Vagina (tissue), 2 donors: ENCODE results near the gene EYA4.

Experiments used
- POLR2A ChIP-seq, 2 donors: fragments of 450-650 bp; IDR thresholded peaks; one replicate each; pipeline ENCODE4 v1.6.1; 2017; ENCODE audit warnings: antibody characterized with exemption in 2 of 2, mild to moderate bottlenecking in 2 of 2, moderate library complexity in 2 of 2
- POLR2AphosphoS5 ChIP-seq, 2 donors: sonication (generic); formaldehyde crosslinking; IDR thresholded peaks; one replicate each; pipeline ENCODE4 v1.9.0; 2017; ENCODE audit warnings: antibody characterized with exemption in 2 of 2, mild to moderate bottlenecking in 2 of 2, low read depth in 1 of 2; ENCODE audit not compliant: insufficient read depth in 1 of 2
- TF ChIP-seq, protein P1 (sequence below), 3 experiments: fragments of 450-650 bp in 2 of 3; fragments of 200-600 bp in 1 of 3; sonication (generic) in 1 of 3; IDR thresholded peaks; one replicate each; pipeline ENCODE4 v1.5.1; 2017 to 2019; ENCODE audit warnings: antibody characterized with exemption in 3 of 3, mild to moderate bottlenecking in 2 of 3, moderate library complexity in 2 of 3

DNA sequence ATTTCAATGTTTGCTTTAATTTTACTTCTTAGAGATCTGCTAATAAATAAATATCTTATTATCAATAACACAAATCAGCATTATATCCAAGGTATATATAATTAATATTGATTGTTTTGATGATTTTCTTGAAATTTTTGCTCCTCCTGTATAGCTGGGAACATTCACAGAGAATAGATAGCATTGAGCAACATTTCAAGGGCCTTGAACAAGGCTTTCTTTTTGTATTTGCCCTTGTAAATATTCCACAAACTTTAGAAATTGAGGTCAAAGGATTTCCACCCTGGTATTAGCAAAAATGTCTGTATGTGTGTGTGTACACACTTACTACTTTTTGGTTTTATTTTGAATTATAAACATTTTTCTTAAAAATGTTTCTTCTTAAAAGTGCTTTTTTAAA lies 205.6 kb downstream of the EYA4 start:
- TF ChIP-seq, protein P1, sequence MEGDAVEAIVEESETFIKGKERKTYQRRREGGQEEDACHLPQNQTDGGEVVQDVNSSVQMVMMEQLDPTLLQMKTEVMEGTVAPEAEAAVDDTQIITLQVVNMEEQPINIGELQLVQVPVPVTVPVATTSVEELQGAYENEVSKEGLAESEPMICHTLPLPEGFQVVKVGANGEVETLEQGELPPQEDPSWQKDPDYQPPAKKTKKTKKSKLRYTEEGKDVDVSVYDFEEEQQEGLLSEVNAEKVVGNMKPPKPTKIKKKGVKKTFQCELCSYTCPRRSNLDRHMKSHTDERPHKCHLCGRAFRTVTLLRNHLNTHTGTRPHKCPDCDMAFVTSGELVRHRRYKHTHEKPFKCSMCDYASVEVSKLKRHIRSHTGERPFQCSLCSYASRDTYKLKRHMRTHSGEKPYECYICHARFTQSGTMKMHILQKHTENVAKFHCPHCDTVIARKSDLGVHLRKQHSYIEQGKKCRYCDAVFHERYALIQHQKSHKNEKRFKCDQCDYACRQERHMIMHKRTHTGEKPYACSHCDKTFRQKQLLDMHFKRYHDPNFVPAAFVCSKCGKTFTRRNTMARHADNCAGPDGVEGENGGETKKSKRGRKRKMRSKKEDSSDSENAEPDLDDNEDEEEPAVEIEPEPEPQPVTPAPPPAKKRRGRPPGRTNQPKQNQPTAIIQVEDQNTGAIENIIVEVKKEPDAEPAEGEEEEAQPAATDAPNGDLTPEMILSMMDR (IDR thresholded peaks at IDR 0.05) = no peak
- no peak for TF ChIP-seq POLR2AphosphoS5 (IDR thresholded peaks at IDR 0.05; ENCODE audit: insufficient read depth in 1 of 2, low read depth in 1 of 2)
- no peak for TF ChIP-seq POLR2A (IDR thresholded peaks at IDR 0.05)
